Uterus (tissue), 2 donors: Measurements from ENCODE around the gene MED26.

Experiments used
- POLR2A ChIP-seq, 2 donors: fragments of 450-650 bp; IDR thresholded peaks; one replicate each; pipeline ENCODE4 v1.6.1; 2016; ENCODE audit warnings: antibody characterized with exemption in 2 of 2, mild to moderate bottlenecking in 1 of 2, moderate library complexity in 1 of 2
- TF ChIP-seq, protein P1 (sequence below), 4 experiments: fragments of 200-600 bp in 2 of 4; fragments of 450-650 bp in 2 of 4; sonication (generic) in 2 of 4; IDR thresholded peaks; one replicate each; pipeline ENCODE4 v1.5.1; 2016 to 2019; ENCODE audit warnings: antibody characterized with exemption in 4 of 4, mild to moderate bottlenecking in 2 of 4, moderate library complexity in 1 of 4

GRCh38 chr19:16564842-16565241 lies 63.2 kb downstream of the MED26 start:
- TF ChIP-seq POLR2A (IDR thresholded peaks at IDR 0.05) = no peak
- TF ChIP-seq, protein P1, sequence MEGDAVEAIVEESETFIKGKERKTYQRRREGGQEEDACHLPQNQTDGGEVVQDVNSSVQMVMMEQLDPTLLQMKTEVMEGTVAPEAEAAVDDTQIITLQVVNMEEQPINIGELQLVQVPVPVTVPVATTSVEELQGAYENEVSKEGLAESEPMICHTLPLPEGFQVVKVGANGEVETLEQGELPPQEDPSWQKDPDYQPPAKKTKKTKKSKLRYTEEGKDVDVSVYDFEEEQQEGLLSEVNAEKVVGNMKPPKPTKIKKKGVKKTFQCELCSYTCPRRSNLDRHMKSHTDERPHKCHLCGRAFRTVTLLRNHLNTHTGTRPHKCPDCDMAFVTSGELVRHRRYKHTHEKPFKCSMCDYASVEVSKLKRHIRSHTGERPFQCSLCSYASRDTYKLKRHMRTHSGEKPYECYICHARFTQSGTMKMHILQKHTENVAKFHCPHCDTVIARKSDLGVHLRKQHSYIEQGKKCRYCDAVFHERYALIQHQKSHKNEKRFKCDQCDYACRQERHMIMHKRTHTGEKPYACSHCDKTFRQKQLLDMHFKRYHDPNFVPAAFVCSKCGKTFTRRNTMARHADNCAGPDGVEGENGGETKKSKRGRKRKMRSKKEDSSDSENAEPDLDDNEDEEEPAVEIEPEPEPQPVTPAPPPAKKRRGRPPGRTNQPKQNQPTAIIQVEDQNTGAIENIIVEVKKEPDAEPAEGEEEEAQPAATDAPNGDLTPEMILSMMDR (IDR thresholded peaks at IDR 0.05) = no peak
